Peyer's patch (tissue), 4 donors: ENCODE measurements around the gene RBMX2. TPM values are rescaled to one million over a fixed set of nuclear protein-coding genes. Genes with fewer than 3 reads are reported as not detected.
"Not testable (repeated sequence)": the region's sequence is repeated elsewhere in the genome, so short reads cannot be mapped to it uniquely, and the experiment has no call there.

ENCODE experiments used
- DNase-seq, 3 donors: peaks; one replicate each; pipeline ENCODE4 v3.0.0-alpha.2; 2017 to 2019
- H3K27ac ChIP-seq, 4 donors: fragments of 200-600 bp; sonication (generic); one replicate each; pipeline ENCODE4 v1.5.1; 2016 to 2019
- H3K27me3 ChIP-seq, 2 donors: fragments of 200-600 bp; sonication (generic); one replicate each; pipeline ENCODE4 v1.5.1; 2019
- H3K36me3 ChIP-seq, 3 donors: fragments of 200-600 bp; sonication (generic); one replicate each; pipeline ENCODE4 v1.5.1; 2016 to 2019
- H3K4me1 ChIP-seq, 4 donors: fragments of 200-600 bp; sonication (generic); one replicate each; pipeline ENCODE4 v1.5.1; 2016 to 2019
- H3K4me3 ChIP-seq, 4 donors: fragments of 200-600 bp; sonication (generic); 1 replicate in 3 of 4; 2 replicates in 1 of 4; pipeline ENCODE4 v1.5.1; 2016 to 2019; ENCODE audit warnings: mild to moderate bottlenecking in 1 of 4
- H3K9me3 ChIP-seq, 4 donors: fragments of 200-600 bp; sonication (generic); one replicate each; pipeline ENCODE4 v1.5.1; 2016 to 2019; ENCODE audit warnings: mild to moderate bottlenecking in 1 of 4
- POLR2A ChIP-seq, 2 donors: fragments of 450-650 bp; IDR thresholded peaks; one replicate each; pipeline ENCODE4 v1.5.1; 2017; ENCODE audit warnings: antibody characterized with exemption in 2 of 2, mild to moderate bottlenecking in 2 of 2, moderate library complexity in 2 of 2
- total RNA-seq, 4 donors: library from RNA; depleted of rRNA; stranded (reverse); fragments of >200 nt; gene quantifications; one replicate each; pipeline ENCODE4 v1.1.0, GENCODE V29; 2016
- TF ChIP-seq, protein P1 (sequence below), 6 experiments: fragments of 450-650 bp in 4 of 6; fragments of 200-600 bp in 2 of 6; sonication (generic) in 1 of 6; IDR thresholded peaks; one replicate each; pipeline ENCODE4 v1.5.1; 2017 to 2019; ENCODE audit warnings: antibody characterized with exemption in 6 of 6, mild to moderate bottlenecking in 3 of 6, moderate library complexity in 1 of 6

RBMX2 gene, protein sequence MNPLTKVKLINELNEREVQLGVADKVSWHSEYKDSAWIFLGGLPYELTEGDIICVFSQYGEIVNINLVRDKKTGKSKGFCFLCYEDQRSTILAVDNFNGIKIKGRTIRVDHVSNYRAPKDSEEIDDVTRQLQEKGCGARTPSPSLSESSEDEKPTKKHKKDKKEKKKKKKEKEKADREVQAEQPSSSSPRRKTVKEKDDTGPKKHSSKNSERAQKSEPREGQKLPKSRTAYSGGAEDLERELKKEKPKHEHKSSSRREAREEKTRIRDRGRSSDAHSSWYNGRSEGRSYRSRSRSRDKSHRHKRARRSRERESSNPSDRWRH
- 10 to 100 TPM in 2 of 4 donors, 1 to 10 TPM in 2; 6.6 to 14.5 (median 10.0) TPM for total RNA-seq

DNA sequence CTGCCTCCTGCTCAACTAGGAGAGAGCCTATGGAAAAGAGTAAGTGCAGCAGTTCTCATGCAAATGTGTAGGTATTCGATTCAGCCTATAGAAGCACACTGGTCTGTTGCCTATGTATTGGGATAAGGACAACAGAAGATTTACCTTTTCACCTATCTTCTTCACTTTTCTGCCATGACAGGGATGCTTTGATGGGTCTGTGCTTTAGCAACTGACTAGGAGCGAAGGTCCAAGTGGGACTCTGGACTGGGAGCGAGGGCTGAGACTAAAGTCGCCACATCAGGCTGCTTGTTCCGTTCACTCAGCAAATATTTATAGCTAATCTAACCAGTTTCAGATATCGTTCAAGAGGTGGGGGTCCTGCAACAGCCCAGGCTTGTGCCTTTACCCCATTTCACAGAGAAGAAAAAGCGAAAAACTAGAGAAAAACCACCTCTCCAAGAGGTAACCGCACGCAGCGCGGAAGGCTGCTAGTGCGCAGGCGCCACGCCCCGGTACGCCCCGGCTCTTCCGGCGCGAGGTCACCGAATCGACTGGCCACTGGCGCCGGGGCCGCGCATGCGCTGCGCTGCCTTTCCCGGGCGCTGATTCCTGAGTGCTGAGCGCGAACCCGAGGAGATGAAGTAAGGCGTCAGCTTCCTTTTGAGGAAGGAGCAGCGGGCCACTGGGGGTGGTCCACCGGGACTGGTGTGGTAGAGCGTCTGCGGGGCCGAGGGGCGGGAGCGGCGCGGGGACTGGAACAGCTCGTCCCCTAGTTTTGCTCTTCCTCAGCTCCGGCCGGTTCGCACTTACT is at the start of gene RBMX2:
Gene RBMX2, plus strand, starts transcription at position 573 of the 793 bp plus-strand sequence. Its CDS starts 46 bp downstream, at position 619.
- TF ChIP-seq, protein P1, sequence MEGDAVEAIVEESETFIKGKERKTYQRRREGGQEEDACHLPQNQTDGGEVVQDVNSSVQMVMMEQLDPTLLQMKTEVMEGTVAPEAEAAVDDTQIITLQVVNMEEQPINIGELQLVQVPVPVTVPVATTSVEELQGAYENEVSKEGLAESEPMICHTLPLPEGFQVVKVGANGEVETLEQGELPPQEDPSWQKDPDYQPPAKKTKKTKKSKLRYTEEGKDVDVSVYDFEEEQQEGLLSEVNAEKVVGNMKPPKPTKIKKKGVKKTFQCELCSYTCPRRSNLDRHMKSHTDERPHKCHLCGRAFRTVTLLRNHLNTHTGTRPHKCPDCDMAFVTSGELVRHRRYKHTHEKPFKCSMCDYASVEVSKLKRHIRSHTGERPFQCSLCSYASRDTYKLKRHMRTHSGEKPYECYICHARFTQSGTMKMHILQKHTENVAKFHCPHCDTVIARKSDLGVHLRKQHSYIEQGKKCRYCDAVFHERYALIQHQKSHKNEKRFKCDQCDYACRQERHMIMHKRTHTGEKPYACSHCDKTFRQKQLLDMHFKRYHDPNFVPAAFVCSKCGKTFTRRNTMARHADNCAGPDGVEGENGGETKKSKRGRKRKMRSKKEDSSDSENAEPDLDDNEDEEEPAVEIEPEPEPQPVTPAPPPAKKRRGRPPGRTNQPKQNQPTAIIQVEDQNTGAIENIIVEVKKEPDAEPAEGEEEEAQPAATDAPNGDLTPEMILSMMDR (IDR thresholded peaks at IDR 0.05), result no peak
- TF ChIP-seq POLR2A (IDR thresholded peaks at IDR 0.05), result peak; percentile 59 to 65
- no peaks in the 10 kb centered on the region for H3K4me1 ChIP-seq
- DNase-seq, result peak; percentile 62 to 83 (median 81)
- H3K27ac ChIP-seq, result peak within 1 kb of the TSS; percentile 71 to 79 (median 76)
- H3K4me3 ChIP-seq, result peak within 1 kb of the TSS; percentile 55 to 79 (median 70)
- no peaks in the 10 kb centered on the region for H3K27me3 ChIP-seq
- H3K36me3 ChIP-seq, result no peaks in the 10 kb centered on the region
- H3K9me3 ChIP-seq, result no peaks in the 10 kb centered on the region

DNA sequence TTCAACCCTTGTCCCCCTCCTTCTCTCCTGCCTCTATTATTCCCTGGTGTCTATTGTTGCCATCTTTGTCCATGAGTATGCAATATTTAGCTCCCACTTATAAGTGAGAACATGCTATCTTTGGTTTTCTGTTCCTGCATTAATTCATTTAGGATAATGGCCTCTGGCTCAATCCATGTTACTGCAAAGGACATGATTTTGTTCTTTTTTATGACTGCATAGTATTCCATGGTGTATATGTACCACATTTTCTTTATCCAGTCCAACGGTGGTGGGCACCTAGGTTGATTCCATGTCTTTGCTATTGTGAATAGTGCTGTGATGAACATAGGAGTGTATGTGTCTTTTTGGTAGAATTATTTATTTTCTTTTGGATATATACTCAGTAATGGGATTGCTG is 49.7 kb upstream of the RBMX2 start:
- H3K27ac ChIP-seq, H3K4me3 ChIP-seq, DNase-seq, H3K36me3 ChIP-seq, H3K9me3 ChIP-seq, H3K27me3 ChIP-seq, H3K4me1 ChIP-seq: not testable (repeated sequence)

DNA sequence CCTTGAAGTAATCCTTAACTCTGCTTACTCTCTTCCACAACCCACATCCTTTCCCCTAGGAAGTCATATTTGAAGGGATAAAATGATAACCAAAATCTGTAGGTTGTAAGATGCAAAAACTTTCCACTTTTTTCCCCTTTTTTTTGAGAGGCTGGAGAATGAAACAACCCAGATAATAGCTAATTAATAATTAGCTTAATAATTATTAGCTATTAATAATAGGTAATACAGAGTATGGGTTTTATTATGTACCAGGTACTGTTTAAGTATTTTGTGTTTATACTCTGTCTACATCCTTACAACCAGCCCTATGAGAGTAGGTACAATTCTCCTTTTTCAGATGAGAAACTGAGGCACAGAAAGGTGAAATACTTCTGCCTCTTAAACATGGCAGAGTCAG is 25.7 kb upstream of the RBMX2 start:
- H3K4me1 ChIP-seq, result no peaks in the 10 kb centered on the region
- TF ChIP-seq POLR2A (IDR thresholded peaks at IDR 0.05), result no peak
- TF ChIP-seq, protein P1 (IDR thresholded peaks at IDR 0.05), result no peak
- no peak overlapping the region for H3K4me3 ChIP-seq
- no peaks in the 10 kb centered on the region for H3K27me3 ChIP-seq
- DNase-seq, result no peak
- H3K9me3 ChIP-seq, result no peaks in the 10 kb centered on the region
- H3K36me3 ChIP-seq, result no peaks in the 10 kb centered on the region
- no peak overlapping the region for H3K27ac ChIP-seq

DNA sequence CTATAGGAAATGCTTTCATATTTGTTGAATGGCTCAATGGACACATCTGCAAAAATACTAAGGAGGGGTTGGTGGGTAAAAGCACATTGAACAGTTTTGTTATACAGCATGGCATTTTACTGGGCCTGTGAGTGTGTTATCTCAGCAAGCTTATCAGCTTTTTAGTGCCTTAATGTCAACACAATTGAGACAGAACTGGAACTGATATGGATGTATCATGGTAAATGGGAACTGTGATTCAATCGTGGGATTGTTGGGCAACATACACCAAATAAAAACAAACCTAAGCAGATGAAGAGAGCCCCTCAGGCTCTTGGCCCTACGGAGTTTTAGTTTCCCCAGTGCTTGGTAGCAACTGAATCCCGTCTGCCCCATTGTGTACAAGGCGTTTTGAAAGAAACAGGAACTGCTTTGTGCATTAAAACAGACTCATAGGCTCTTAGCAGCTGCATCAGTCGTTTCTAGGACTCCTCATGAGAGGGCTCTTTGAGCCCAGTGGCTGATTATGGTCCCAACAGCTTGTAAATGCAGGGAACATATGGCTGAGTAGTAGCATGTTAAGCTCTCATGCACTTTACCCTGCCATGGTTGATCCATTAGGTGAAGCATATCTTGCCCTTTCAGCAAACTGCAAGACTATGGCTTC is 23.6 kb upstream of the RBMX2 start:
- Histone ChIP-seq H3K27me3 (no peaks in the 10 kb centered on the region), H3K4me3 (no peak overlapping the region), H3K9me3 (no peaks in the 10 kb centered on the region), H3K36me3 (no peaks in the 10 kb centered on the region), H3K4me1 (no peaks in the 10 kb centered on the region), H3K27ac (no peak overlapping the region)
- TF ChIP-seq POLR2A (IDR thresholded peaks at IDR 0.05), result no peak
- DNase-seq, result no peak

DNA sequence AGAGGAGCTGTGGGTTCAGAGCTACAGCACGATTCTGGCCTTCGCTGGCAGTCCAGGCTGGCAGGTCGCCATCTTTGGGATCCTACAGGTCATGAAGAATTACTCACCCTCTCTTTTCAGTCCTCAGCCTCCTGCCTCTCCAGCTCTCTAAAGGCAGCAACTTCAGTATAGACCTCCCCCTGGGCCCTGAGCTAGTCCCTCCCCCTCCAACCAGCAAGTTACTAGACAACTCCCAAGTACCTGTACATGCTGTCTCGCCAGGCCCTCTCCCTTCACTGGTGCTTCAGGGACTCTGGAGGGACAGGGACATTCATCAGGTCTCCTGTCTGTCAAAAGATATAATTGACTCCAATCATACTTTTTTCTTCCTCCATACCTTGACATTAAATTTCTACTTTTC is 16.3 kb upstream of the RBMX2 start, which contains the start of gene GPR119:
Gene GPR119, minus strand, starts transcription at position 155 of the 400 bp plus-strand sequence. CDS start 227 bp downstream, outside the sequence.
- Histone ChIP-seq H3K27me3 (no peaks in the 10 kb centered on the region), H3K27ac (no peak within 1 kb of the TSS), H3K4me1 (no peaks in the 10 kb centered on the region), H3K9me3 (no peaks in the 10 kb centered on the region), H3K4me3 (no peak within 1 kb of the TSS), H3K36me3 (no peaks in the 10 kb centered on the region)
- DNase-seq, result no peak
- TF ChIP-seq POLR2A (IDR thresholded peaks at IDR 0.05), result no peak
- TF ChIP-seq, protein P1 (IDR thresholded peaks at IDR 0.05), result no peak

DNA sequence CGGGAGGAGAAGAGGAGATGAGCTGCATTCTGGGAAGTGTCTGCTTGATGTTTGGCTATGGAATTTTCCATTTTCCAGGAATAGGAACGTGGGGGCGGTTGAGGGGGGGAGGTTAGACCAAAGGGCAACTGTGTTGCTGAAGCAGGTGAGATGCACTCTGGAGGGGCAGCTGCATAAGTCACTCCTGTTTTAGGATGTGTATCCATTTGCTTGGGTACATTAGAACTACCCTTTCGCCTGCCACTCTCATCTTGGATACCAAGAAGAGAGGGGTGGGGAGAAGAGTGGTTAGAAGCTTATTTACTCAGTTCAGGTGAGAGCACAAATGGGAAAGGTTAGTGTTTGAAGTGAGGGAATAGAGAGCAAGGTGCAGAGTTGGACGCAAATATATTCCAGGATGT is 15.4 kb upstream of the RBMX2 start:
- no peak for DNase-seq
- Histone ChIP-seq H3K9me3 (no peaks in the 10 kb centered on the region), H3K36me3 (no peaks in the 10 kb centered on the region), H3K27me3 (no peaks in the 10 kb centered on the region), H3K27ac (no peak overlapping the region), H3K4me1 (no peaks in the 10 kb centered on the region), H3K4me3 (no peak overlapping the region)
- TF ChIP-seq POLR2A (IDR thresholded peaks at IDR 0.05), result no peak
- TF ChIP-seq, protein P1 (IDR thresholded peaks at IDR 0.05), result no peak
